T-helper 2 cell treated with Interferon-gamma antibody and Interleukin-4, amounts not matched to agents 5 μg/mL and 100 μg/mL, for 36 hours (primary cell): ENCODE measurements around the gene PDE6G.
A peak's percentile ranks its signal among the peaks of the same experiment; 100 is the strongest.

Experiments used
- DNase-seq: peaks from one replicate; pipeline ENCODE4 v3.0.0; 2021; ENCODE audit warnings: low spot score
- H3K27ac Mint-ChIP-seq: one replicate; pipeline ENCODE4 v1.8.0; 2021; ENCODE audit warnings: mild to moderate bottlenecking, mixed read lengths
- H3K27me3 Mint-ChIP-seq: one replicate; pipeline ENCODE4 v1.8.0; 2021; ENCODE audit warnings: low read depth, mixed read lengths
- H3K36me3 Mint-ChIP-seq: one replicate; pipeline ENCODE4 v1.8.0; 2021; ENCODE audit warnings: low read depth, mixed read lengths
- H3K4me1 Mint-ChIP-seq: one replicate; pipeline ENCODE4 v1.8.0; 2021; ENCODE audit warnings: low read depth, mixed read lengths
- H3K4me3 Mint-ChIP-seq: one replicate; pipeline ENCODE4 v1.8.0; 2022; ENCODE audit warnings: mild to moderate bottlenecking, moderate library complexity, mixed read lengths
- H3K9me3 Mint-ChIP-seq: one replicate; pipeline ENCODE4 v1.8.0; 2021; ENCODE audit warnings: mixed read lengths

PDE6G gene

GRCh38 chr17:81660441-81660840, 4.1 kb upstream of the PDE6G start:
- no peak for DNase-seq
- no peaks in the 10 kb centered on the region for H3K27me3 Mint-ChIP-seq
- no peak overlapping the region for H3K4me3 Mint-ChIP-seq
- H3K4me1 Mint-ChIP-seq, result peaks cover 19% of the 10 kb centered on the region
- no peak overlapping the region for H3K27ac Mint-ChIP-seq
- peaks cover 8% of the 10 kb centered on the region for H3K36me3 Mint-ChIP-seq
- no peaks in the 10 kb centered on the region for H3K9me3 Mint-ChIP-seq

GRCh38 chr17:81659038-81659437, 2.7 kb upstream of the PDE6G start:
- H3K27me3 Mint-ChIP-seq, result no peaks in the 10 kb centered on the region
- no peak overlapping the region for H3K4me3 Mint-ChIP-seq
- H3K9me3 Mint-ChIP-seq, result no peaks in the 10 kb centered on the region
- peaks cover 19% of the 10 kb centered on the region for H3K4me1 Mint-ChIP-seq
- no peak overlapping the region for H3K27ac Mint-ChIP-seq
- no peak for DNase-seq
- peaks cover 2% of the 10 kb centered on the region for H3K36me3 Mint-ChIP-seq

- DNase-seq, result no peak
- Mint-ChIP-seq H3K27me3 (no peaks in the 10 kb centered on the region), H3K36me3 (no peaks in the 10 kb centered on the region), H3K4me3 (peak overlapping the region; percentile 15), H3K9me3 (no peaks in the 10 kb centered on the region), H3K27ac (peak overlapping the region; percentile 60), H3K4me1 (peaks cover 16% of the 10 kb centered on the region)
Measured at GRCh38 chr17:81656835-81657234, 493 bp upstream of the PDE6G start.

- H3K4me1 Mint-ChIP-seq, result peaks cover 16% of the 10 kb centered on the region
- no peak overlapping the region for H3K27ac Mint-ChIP-seq
- no peak overlapping the region for H3K4me3 Mint-ChIP-seq
- H3K27me3 Mint-ChIP-seq, result no peaks in the 10 kb centered on the region
- no peaks in the 10 kb centered on the region for H3K36me3 Mint-ChIP-seq
- DNase-seq, result no peak
- no peaks in the 10 kb centered on the region for H3K9me3 Mint-ChIP-seq
Measured at GRCh38 chr17:81655378-81656117, 794 bp downstream of the PDE6G start.

- peaks cover 16% of the 10 kb centered on the region for H3K4me1 Mint-ChIP-seq
- no peak for DNase-seq
Measured at GRCh38 chr17:81652906-81653771, 3.2 kb downstream of the PDE6G start.

GRCh38 chr17:81651692-81652091, 4.7 kb downstream of the PDE6G start:
- Mint-ChIP-seq H3K4me1 (peaks cover 9% of the 10 kb centered on the region), H3K36me3 (no peaks in the 10 kb centered on the region), H3K27ac (no peak overlapping the region), H3K4me3 (peak overlapping the region; percentile 5), H3K27me3 (peaks cover 21% of the 10 kb centered on the region), H3K9me3 (no peaks in the 10 kb centered on the region)
- no peak for DNase-seq

More at GRCh38 chr17:81652906-81653771, 3.2 kb downstream of the PDE6G start:
- H3K9me3 Mint-ChIP-seq, result no peaks in the 10 kb centered on the region
- H3K27ac Mint-ChIP-seq, result peak overlapping the region; percentile 84
- H3K4me3 Mint-ChIP-seq, result peak overlapping the region; percentile 85
- peaks cover 11% of the 10 kb centered on the region for H3K27me3 Mint-ChIP-seq
- H3K36me3 Mint-ChIP-seq, result no peaks in the 10 kb centered on the region

GRCh38 chr17:81650951-81651350, 5.4 kb downstream of the PDE6G start:
- H3K27ac Mint-ChIP-seq, result no peak overlapping the region
- no peaks in the 10 kb centered on the region for H3K36me3 Mint-ChIP-seq
- peaks cover 22% of the 10 kb centered on the region for H3K27me3 Mint-ChIP-seq
- peaks cover 8% of the 10 kb centered on the region for H3K4me1 Mint-ChIP-seq
- no peak overlapping the region for H3K4me3 Mint-ChIP-seq
- no peak for DNase-seq
- H3K9me3 Mint-ChIP-seq, result no peaks in the 10 kb centered on the region

- Mint-ChIP-seq H3K4me1 (peaks cover 5% of the 10 kb centered on the region), H3K27me3 (peaks cover 22% of the 10 kb centered on the region), H3K36me3 (no peaks in the 10 kb centered on the region), H3K4me3 (no peak overlapping the region), H3K27ac (no peak overlapping the region), H3K9me3 (no peaks in the 10 kb centered on the region)
- no peak for DNase-seq
Measured at GRCh38 chr17:81648707-81649085, 7.6 kb downstream of the PDE6G start.

- H3K9me3 Mint-ChIP-seq, result no peaks in the 10 kb centered on the region
- H3K27ac Mint-ChIP-seq, result no peak overlapping the region
- H3K4me1 Mint-ChIP-seq, result peaks cover 2% of the 10 kb centered on the region
- no peak overlapping the region for H3K4me3 Mint-ChIP-seq
- no peaks in the 10 kb centered on the region for H3K36me3 Mint-ChIP-seq
- H3K27me3 Mint-ChIP-seq, result peaks cover 22% of the 10 kb centered on the region
- DNase-seq, result no peak
Measured at GRCh38 chr17:81648013-81648706, 8.2 kb downstream of the PDE6G start.

GRCh38 chr17:81647640-81648012, 8.7 kb downstream of the PDE6G start:
- Mint-ChIP-seq H3K36me3 (no peaks in the 10 kb centered on the region), H3K27me3 (peaks cover 22% of the 10 kb centered on the region), H3K9me3 (no peaks in the 10 kb centered on the region), H3K27ac (no peak overlapping the region), H3K4me1 (no peaks in the 10 kb centered on the region), H3K4me3 (no peak overlapping the region)
- DNase-seq, result no peak

GRCh38 chr17:81646869-81647600, 9.3 kb downstream of the PDE6G start:
- H3K4me3 Mint-ChIP-seq, result no peak overlapping the region
- peaks cover 22% of the 10 kb centered on the region for H3K27me3 Mint-ChIP-seq
- H3K4me1 Mint-ChIP-seq, result no peaks in the 10 kb centered on the region
- no peaks in the 10 kb centered on the region for H3K9me3 Mint-ChIP-seq
- no peak for DNase-seq
- no peak overlapping the region for H3K27ac Mint-ChIP-seq
- H3K36me3 Mint-ChIP-seq, result no peaks in the 10 kb centered on the region

GRCh38 chr17:81644976-81645952, 11.1 kb downstream of the PDE6G start:
- Mint-ChIP-seq H3K4me1 (no peaks in the 10 kb centered on the region), H3K27me3 (peaks cover 22% of the 10 kb centered on the region), H3K9me3 (no peaks in the 10 kb centered on the region), H3K27ac (no peak overlapping the region), H3K36me3 (no peaks in the 10 kb centered on the region), H3K4me3 (no peak overlapping the region)
- DNase-seq, result no peak

GRCh38 chr17:81644496-81644895, 11.8 kb downstream of the PDE6G start:
- no peak for DNase-seq
- Mint-ChIP-seq H3K9me3 (no peaks in the 10 kb centered on the region), H3K4me3 (no peak overlapping the region), H3K4me1 (no peaks in the 10 kb centered on the region), H3K27ac (no peak overlapping the region), H3K27me3 (peaks cover 18% of the 10 kb centered on the region), H3K36me3 (no peaks in the 10 kb centered on the region)
